ENCODE results near the gene NHSL1.

GRCh38 chr6:138529478-138529877 is 30.2 kb upstream of the NHSL1 start:
- no peak for TF ChIP-seq POLR2AphosphoS5 (IDR thresholded peaks at IDR 0.05; ENCODE audit: insufficient read depth in 1 of 2, low read depth in 1 of 2)
- TF ChIP-seq CTCF (IDR thresholded peaks at IDR 0.05): no peak
